Liver (tissue), 9 donors: ENCODE results near the gene CUL4A. TPM values are rescaled to one million over a fixed set of nuclear protein-coding genes. Genes with fewer than 3 reads are reported as not detected.

Experiments used
- DNase-seq: peaks from one replicate; pipeline ENCODE4 v3.0.0-alpha.2; 2017; ENCODE audit warnings: low spot score
- H3K27ac ChIP-seq, 2 donors: one replicate each; pipeline ENCODE4 v1.7.0; 2013; ENCODE audit warnings: inconsistent platforms in 2 of 2, low read length in 2 of 2, control low read depth in 1 of 2, low read depth in 1 of 2, mild to moderate bottlenecking in 1 of 2
- H3K27me3 ChIP-seq, 4 donors: one replicate each; pipeline versions ENCODE4 v1.6.1 to v1.7.0; 2013; ENCODE audit warnings: low read length in 3 of 4, inconsistent platforms in 1 of 4, mild to moderate bottlenecking in 1 of 4, moderate library complexity in 1 of 4; ENCODE audit not compliant: control insufficient read depth in 4 of 4, insufficient read depth in 4 of 4
- H3K36me3 ChIP-seq, 4 donors: one replicate each; pipeline versions ENCODE4 v1.6.1 to v1.7.0; 2013; ENCODE audit warnings: low read length in 3 of 4, mild to moderate bottlenecking in 3 of 4, low read depth in 1 of 4, moderate library complexity in 1 of 4; ENCODE audit not compliant: control insufficient read depth in 4 of 4, insufficient read depth in 3 of 4
- H3K4me1 ChIP-seq, 4 donors: one replicate each; pipeline versions ENCODE4 v1.6.1 to v1.7.0; 2013; ENCODE audit warnings: low read length in 3 of 4, mild to moderate bottlenecking in 3 of 4, moderate library complexity in 1 of 4; ENCODE audit not compliant: control insufficient read depth in 4 of 4, insufficient read depth in 4 of 4
- H3K4me3 ChIP-seq, 3 donors: one replicate each; pipeline versions ENCODE4 v1.6.1 to v1.7.0; 2013; ENCODE audit warnings: low read length in 3 of 3, control low read depth in 1 of 3, low read depth in 1 of 3, mild to moderate bottlenecking in 1 of 3
- H3K9ac ChIP-seq, 2 donors: one replicate each; pipeline ENCODE4 v1.7.0; 2013; ENCODE audit warnings: low read length in 2 of 2, mild to moderate bottlenecking in 2 of 2, moderate library complexity in 2 of 2, control low read depth in 1 of 2, low read depth in 1 of 2
- H3K9me3 ChIP-seq, 4 donors: one replicate each; pipeline versions ENCODE4 v1.6.1 to v1.7.0; 2013; ENCODE audit warnings: low read length in 3 of 4; ENCODE audit not compliant: control insufficient read depth in 4 of 4
- GABPA ChIP-seq, 2 donors: IDR thresholded peaks in 1 of 2; conservative IDR thresholded peaks in 1 of 2; 2 replicates each; pipeline ENCODE4 v1.6.1; 2016; ENCODE audit warnings: antibody characterized with exemption in 2 of 2, mild to moderate bottlenecking in 1 of 2, moderate library complexity in 1 of 2
- HNF4A ChIP-seq, 2 donors: conservative IDR thresholded peaks; 2 replicates each; pipeline ENCODE4 v1.6.1; 2016; ENCODE audit warnings: antibody characterized with exemption in 2 of 2, mild to moderate bottlenecking in 2 of 2
- JUND ChIP-seq, 2 donors: IDR thresholded peaks; 2 replicates each; pipeline ENCODE4 v1.6.1; 2016; ENCODE audit warnings: antibody characterized with exemption in 2 of 2
- RAD21 ChIP-seq, 2 donors: IDR thresholded peaks; 2 replicates each; pipeline ENCODE4 v1.6.1; 2016; ENCODE audit warnings: antibody characterized with exemption in 2 of 2, mild to moderate bottlenecking in 2 of 2
- RXRA ChIP-seq, 2 donors: IDR thresholded peaks; 2 replicates each; pipeline ENCODE4 v1.6.1; 2017 to 2018; ENCODE audit warnings: antibody characterized with exemption in 2 of 2, mild to moderate bottlenecking in 1 of 2
- SP1 ChIP-seq: IDR thresholded peaks from 2 replicates; pipeline ENCODE4 v1.6.1; 2018; ENCODE audit warnings: antibody characterized with exemption, mild to moderate bottlenecking
- YY1 ChIP-seq: IDR thresholded peaks from 2 replicates; pipeline ENCODE4 v1.6.1; 2016; ENCODE audit warnings: antibody characterized with exemption, mild to moderate bottlenecking
- WGBS: extraction: QIAGEN DNeasy Blood & Tissue Kit; methylation state at CpG from one replicate; pipeline ENCODE4 v1.1.7; 2013; 5-methylcytosine and 5-hydroxymethylcytosine counted together
- polyA plus RNA-seq, 2 donors: library from polyadenylated mRNA; stranded (reverse) in 1 of 2; unstranded in 1 of 2; fragments of 200-250 nt in 1 of 2; fragments of >200 nt in 1 of 2; fragmentation: Nextera tagmentation in 1 of 2; extraction: Ambion mirVana in 1 of 2; gene quantifications; one replicate each; pipeline versions ENCODE4 v1.2.1 to v1.2.3, GENCODE V29; 2013 to 2015
- total RNA-seq, 2 donors: library from RNA; depleted of rRNA; stranded (reverse); fragments of >200 nt; gene quantifications; one replicate each; pipeline ENCODE4 v1.2.3, GENCODE V29; 2014
- TF ChIP-seq, protein P1 (sequence below): fragments of 150-350 bp; IDR thresholded peaks from 2 replicates; pipeline ENCODE4 v1.5.1; 2017; ENCODE audit warnings: improper control_type of control experiment, low read depth, low read length; ENCODE audit not compliant: missing input control
- TF ChIP-seq, protein P2 (sequence below): IDR thresholded peaks from 2 replicates; pipeline ENCODE4 v1.6.1; 2016; ENCODE audit warnings: antibody characterized with exemption
- TF ChIP-seq, protein P3 (sequence below): IDR thresholded peaks from 2 replicates; pipeline ENCODE4 v1.6.1; 2016; ENCODE audit warnings: antibody characterized with exemption, mild to moderate bottlenecking
- TF ChIP-seq, protein P4 (sequence below): IDR thresholded peaks from 2 replicates; pipeline ENCODE4 v1.6.1; 2016; ENCODE audit warnings: antibody characterized with exemption
- TF ChIP-seq, protein P5 (sequence below): IDR thresholded peaks from 2 replicates; pipeline ENCODE4 v1.6.1; 2016; ENCODE audit warnings: antibody characterized with exemption
- donor health status: healthy.
- donor health status: healthy.
- donor health status: healthy.
- donor health status: healthy.
- donor health status: healthy.

CUL4A gene
- total and polyA plus RNA-seq, 4 donors: 19.9 to 89.4 (median 45.9) TPM

DNA sequence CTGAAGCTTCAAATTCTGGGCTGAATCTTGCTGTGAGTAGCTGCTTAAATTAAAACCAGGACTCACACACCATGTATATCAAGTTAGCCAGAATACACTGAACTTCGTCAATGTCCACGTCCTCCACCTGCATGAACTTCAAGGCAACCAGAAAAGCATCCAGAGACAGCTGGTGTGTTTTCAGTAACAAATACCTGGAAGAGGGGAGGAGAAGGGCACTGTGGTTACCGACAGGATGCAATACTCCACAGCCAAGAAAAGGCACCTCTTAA lies 30.6 kb upstream of the CUL4A start:
- no peak overlapping the region for H3K9ac ChIP-seq
- H3K27ac ChIP-seq: no peak overlapping the region

More for the DNA sequence above, 30.6 kb upstream of the CUL4A start:
- 89% methylated on average over 3 of the region's 3 CpGs for WGBS
- DNase-seq: no peak
- Histone ChIP-seq H3K27me3 (no peaks in the 10 kb centered on the region), H3K9me3 (no peaks in the 10 kb centered on the region), H3K4me3 (no peak overlapping the region), H3K36me3 (peaks cover 19 to 74% (median 54%) of the 10 kb centered on the region in 4 donors), H3K4me1 (peaks cover 0 to 5% (median 0%) of the 10 kb centered on the region in 4 donors)
- TF ChIP-seq SP1: no peak
- TF ChIP-seq YY1: no peak
- TF ChIP-seq JUND (IDR thresholded peaks at IDR 0.05): no peak
- TF ChIP-seq, protein P1, sequence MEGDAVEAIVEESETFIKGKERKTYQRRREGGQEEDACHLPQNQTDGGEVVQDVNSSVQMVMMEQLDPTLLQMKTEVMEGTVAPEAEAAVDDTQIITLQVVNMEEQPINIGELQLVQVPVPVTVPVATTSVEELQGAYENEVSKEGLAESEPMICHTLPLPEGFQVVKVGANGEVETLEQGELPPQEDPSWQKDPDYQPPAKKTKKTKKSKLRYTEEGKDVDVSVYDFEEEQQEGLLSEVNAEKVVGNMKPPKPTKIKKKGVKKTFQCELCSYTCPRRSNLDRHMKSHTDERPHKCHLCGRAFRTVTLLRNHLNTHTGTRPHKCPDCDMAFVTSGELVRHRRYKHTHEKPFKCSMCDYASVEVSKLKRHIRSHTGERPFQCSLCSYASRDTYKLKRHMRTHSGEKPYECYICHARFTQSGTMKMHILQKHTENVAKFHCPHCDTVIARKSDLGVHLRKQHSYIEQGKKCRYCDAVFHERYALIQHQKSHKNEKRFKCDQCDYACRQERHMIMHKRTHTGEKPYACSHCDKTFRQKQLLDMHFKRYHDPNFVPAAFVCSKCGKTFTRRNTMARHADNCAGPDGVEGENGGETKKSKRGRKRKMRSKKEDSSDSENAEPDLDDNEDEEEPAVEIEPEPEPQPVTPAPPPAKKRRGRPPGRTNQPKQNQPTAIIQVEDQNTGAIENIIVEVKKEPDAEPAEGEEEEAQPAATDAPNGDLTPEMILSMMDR: no peak
- TF ChIP-seq HNF4A (conservative IDR thresholded peaks at IDR 0.05): no peak
- TF ChIP-seq RAD21 (IDR thresholded peaks at IDR 0.05): no peak
- TF ChIP-seq, protein P2, sequence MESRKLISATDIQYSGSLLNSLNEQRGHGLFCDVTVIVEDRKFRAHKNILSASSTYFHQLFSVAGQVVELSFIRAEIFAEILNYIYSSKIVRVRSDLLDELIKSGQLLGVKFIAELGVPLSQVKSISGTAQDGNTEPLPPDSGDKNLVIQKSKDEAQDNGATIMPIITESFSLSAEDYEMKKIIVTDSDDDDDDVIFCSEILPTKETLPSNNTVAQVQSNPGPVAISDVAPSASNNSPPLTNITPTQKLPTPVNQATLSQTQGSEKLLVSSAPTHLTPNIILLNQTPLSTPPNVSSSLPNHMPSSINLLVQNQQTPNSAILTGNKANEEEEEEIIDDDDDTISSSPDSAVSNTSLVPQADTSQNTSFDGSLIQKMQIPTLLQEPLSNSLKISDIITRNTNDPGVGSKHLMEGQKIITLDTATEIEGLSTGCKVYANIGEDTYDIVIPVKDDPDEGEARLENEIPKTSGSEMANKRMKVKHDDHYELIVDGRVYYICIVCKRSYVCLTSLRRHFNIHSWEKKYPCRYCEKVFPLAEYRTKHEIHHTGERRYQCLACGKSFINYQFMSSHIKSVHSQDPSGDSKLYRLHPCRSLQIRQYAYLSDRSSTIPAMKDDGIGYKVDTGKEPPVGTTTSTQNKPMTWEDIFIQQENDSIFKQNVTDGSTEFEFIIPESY: no peak
- no peak for TF ChIP-seq RXRA (IDR thresholded peaks at IDR 0.05)
- TF ChIP-seq, protein P3, sequence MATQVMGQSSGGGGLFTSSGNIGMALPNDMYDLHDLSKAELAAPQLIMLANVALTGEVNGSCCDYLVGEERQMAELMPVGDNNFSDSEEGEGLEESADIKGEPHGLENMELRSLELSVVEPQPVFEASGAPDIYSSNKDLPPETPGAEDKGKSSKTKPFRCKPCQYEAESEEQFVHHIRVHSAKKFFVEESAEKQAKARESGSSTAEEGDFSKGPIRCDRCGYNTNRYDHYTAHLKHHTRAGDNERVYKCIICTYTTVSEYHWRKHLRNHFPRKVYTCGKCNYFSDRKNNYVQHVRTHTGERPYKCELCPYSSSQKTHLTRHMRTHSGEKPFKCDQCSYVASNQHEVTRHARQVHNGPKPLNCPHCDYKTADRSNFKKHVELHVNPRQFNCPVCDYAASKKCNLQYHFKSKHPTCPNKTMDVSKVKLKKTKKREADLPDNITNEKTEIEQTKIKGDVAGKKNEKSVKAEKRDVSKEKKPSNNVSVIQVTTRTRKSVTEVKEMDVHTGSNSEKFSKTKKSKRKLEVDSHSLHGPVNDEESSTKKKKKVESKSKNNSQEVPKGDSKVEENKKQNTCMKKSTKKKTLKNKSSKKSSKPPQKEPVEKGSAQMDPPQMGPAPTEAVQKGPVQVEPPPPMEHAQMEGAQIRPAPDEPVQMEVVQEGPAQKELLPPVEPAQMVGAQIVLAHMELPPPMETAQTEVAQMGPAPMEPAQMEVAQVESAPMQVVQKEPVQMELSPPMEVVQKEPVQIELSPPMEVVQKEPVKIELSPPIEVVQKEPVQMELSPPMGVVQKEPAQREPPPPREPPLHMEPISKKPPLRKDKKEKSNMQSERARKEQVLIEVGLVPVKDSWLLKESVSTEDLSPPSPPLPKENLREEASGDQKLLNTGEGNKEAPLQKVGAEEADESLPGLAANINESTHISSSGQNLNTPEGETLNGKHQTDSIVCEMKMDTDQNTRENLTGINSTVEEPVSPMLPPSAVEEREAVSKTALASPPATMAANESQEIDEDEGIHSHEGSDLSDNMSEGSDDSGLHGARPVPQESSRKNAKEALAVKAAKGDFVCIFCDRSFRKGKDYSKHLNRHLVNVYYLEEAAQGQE: no peak
- no peak for TF ChIP-seq GABPA (IDR thresholded peaks at IDR 0.05 in 1 of 2, conservative IDR thresholded peaks at IDR 0.05 in 1 of 2)
- TF ChIP-seq, protein P4, sequence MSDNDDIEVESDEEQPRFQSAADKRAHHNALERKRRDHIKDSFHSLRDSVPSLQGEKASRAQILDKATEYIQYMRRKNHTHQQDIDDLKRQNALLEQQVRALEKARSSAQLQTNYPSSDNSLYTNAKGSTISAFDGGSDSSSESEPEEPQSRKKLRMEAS: no peak
- TF ChIP-seq, protein P5, sequence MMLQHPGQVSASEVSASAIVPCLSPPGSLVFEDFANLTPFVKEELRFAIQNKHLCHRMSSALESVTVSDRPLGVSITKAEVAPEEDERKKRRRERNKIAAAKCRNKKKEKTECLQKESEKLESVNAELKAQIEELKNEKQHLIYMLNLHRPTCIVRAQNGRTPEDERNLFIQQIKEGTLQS: no peak
